IMR-90 (cell line): ENCODE data around the gene TMEM214. TPM values are rescaled to one million over a fixed set of nuclear protein-coding genes. Genes with fewer than 3 reads are reported as not detected.
A peak's percentile ranks its signal among the peaks of the same experiment; 100 is the strongest.

Source experiments
- ATAC-seq: fragments of 200-7000 bp; cut with Tn5 transposase; 2 replicates; pipeline ENCODE4 v1.9.1; 2020; ENCODE audit warnings: low read depth, mild to moderate bottlenecking, moderate library complexity
- BruUV-seq: library from RNA; stranded (reverse); fragments of 400-500 nt; replicated peaks from 2 replicates; lab custom pipeline; 2021; lab: Mats Ljungman, UMichigan
- CTCF ChIA-PET: fragments of 300-600 bp; formaldehyde crosslinking; extraction: SDS; loops from one replicate; lab custom pipeline; 2021; ENCODE audit warnings: antibody characterized with exemption; lab: Yijun Ruan, JAX
- POLR2A ChIA-PET: fragments of 300-600 bp; sonication (Branson Sonifier 250); formaldehyde crosslinking; loops from one replicate; lab custom pipeline; 2022; ENCODE audit warnings: antibody characterized with exemption; ENCODE audit not compliant: unreplicated experiment; lab: Charles Lee
- DNase-seq: peaks from one replicate; pipeline ENCODE4 v3.0.0; 2013
- H2AFZ ChIP-seq: replicated peaks from 2 replicates; pipeline ENCODE3; 2013; ENCODE audit warnings: low read length, mild to moderate bottlenecking; ENCODE audit not compliant: poor library complexity
- H2AK5ac ChIP-seq: 2 replicates; pipeline ENCODE4 v1.6.1; 2013; ENCODE audit warnings: low read depth, low read length, inconsistent platforms
- H2AK9ac ChIP-seq: replicated peaks from 2 replicates; pipeline ENCODE3; 2013; ENCODE audit warnings: mild to moderate bottlenecking, low read depth, low read length, moderate library complexity; ENCODE audit not compliant: poor library complexity
- H2BK120ac ChIP-seq: 2 replicates; pipeline ENCODE4 v1.6.1; 2013; ENCODE audit warnings: low read depth, low read length, inconsistent platforms
- H2BK15ac ChIP-seq: 3 replicates; pipeline ENCODE4 v1.6.1; 2013; ENCODE audit warnings: low read depth, low read length, inconsistent platforms
- H2BK20ac ChIP-seq: 2 replicates; pipeline ENCODE4 v1.6.1; 2013; ENCODE audit warnings: low read depth, mild to moderate bottlenecking, inconsistent platforms, low read length, moderate library complexity
- H2BK5ac ChIP-seq: 2 replicates; pipeline ENCODE4 v1.6.1; 2013; ENCODE audit warnings: mild to moderate bottlenecking, low read depth, low read length, inconsistent platforms; ENCODE audit not compliant: poor library complexity, severe bottlenecking
- H3K14ac ChIP-seq: replicated peaks from 2 replicates; pipeline ENCODE4 v1.6.1; 2013; ENCODE audit warnings: low read depth, low read length, inconsistent platforms
- H3K18ac ChIP-seq: 2 replicates; pipeline ENCODE4 v1.6.1; 2013; ENCODE audit warnings: low read depth, low read length, control low read depth
- H3K23ac ChIP-seq: 2 replicates; pipeline ENCODE4 v1.6.1; 2013; ENCODE audit warnings: low read depth, low read length, inconsistent platforms
- H3K27ac ChIP-seq: 2 replicates; pipeline ENCODE4 v1.5.1; 2013; ENCODE audit warnings: mild to moderate bottlenecking, control low read depth, low read length; ENCODE audit not compliant: insufficient read depth
- H3K27me3 ChIP-seq: 2 replicates; pipeline ENCODE4 v1.6.1; 2013; ENCODE audit warnings: low read length; ENCODE audit not compliant: control insufficient read depth, insufficient read depth
- H3K36me3 ChIP-seq: 2 replicates; pipeline ENCODE4 v1.6.1; 2013; ENCODE audit warnings: low read length, mixed read lengths; ENCODE audit not compliant: control insufficient read depth, insufficient read depth
- H3K4ac ChIP-seq: 2 replicates; pipeline ENCODE4 v1.6.1; 2013; ENCODE audit warnings: low read depth, low read length, inconsistent platforms
- H3K4me1 ChIP-seq: 2 replicates; pipeline ENCODE4 v1.6.1; 2013; ENCODE audit warnings: low read length, mixed read lengths; ENCODE audit not compliant: control insufficient read depth, insufficient read depth
- H3K4me2 ChIP-seq: 2 replicates; pipeline ENCODE4 v1.6.1; 2013; ENCODE audit warnings: low read depth, mild to moderate bottlenecking, control low read depth, low read length, moderate library complexity
- H3K4me3 ChIP-seq: 2 replicates; pipeline ENCODE4 v1.5.1; 2013; ENCODE audit warnings: low read depth, mild to moderate bottlenecking, control low read depth, low read length, moderate library complexity; ENCODE audit not compliant: insufficient read depth
- H3K56ac ChIP-seq: 2 replicates; pipeline ENCODE4 v1.6.1; 2013; ENCODE audit warnings: low read length, inconsistent platforms; ENCODE audit not compliant: insufficient read depth; ENCODE audit errors: extremely low read depth
- H3K79me1 ChIP-seq, 2 experiments: 2 replicates each; pipeline ENCODE4 v1.6.1; 2013; ENCODE audit warnings: low read length in 2 of 2, inconsistent platforms in 1 of 2, low read depth in 1 of 2
- H3K9ac ChIP-seq: 2 replicates; pipeline ENCODE4 v1.6.1; 2013; ENCODE audit warnings: low read depth, low read length, control low read depth
- H3K9me1 ChIP-seq: 2 replicates; pipeline ENCODE4 v1.6.1; 2013; ENCODE audit warnings: low read length, inconsistent platforms; ENCODE audit not compliant: insufficient read depth
- H3K9me3 ChIP-seq: 2 replicates; pipeline ENCODE4 v1.6.1; 2013; ENCODE audit warnings: low read length; ENCODE audit not compliant: control insufficient read depth, insufficient read depth
- H4K20me1 ChIP-seq: 2 replicates; pipeline ENCODE4 v1.6.1; 2013; ENCODE audit warnings: low read length, inconsistent platforms; ENCODE audit not compliant: insufficient read depth
- H4K5ac ChIP-seq: 2 replicates; pipeline ENCODE4 v1.6.1; 2013; ENCODE audit warnings: mild to moderate bottlenecking, low read depth, low read length, control low read depth
- H4K8ac ChIP-seq, 2 experiments: 2 replicates each; pipeline ENCODE4 v1.6.1; 2013; ENCODE audit warnings: low read depth in 2 of 2, low read length in 2 of 2, control low read depth in 1 of 2, inconsistent platforms in 1 of 2
- H4K91ac ChIP-seq: 2 replicates; pipeline ENCODE4 v1.6.1; 2013; ENCODE audit warnings: low read depth, low read length, inconsistent platforms; ENCODE audit not compliant: insufficient read depth
- BHLHE40 ChIP-seq: fragments of 150-350 bp; IDR thresholded peaks from 2 replicates; pipeline ENCODE4 v1.6.1; 2016; ENCODE audit warnings: mild to moderate bottlenecking, low read depth, low read length
- CHD1 ChIP-seq: IDR thresholded peaks from 2 replicates; pipeline ENCODE4 v1.6.1; 2012; ENCODE audit warnings: low read depth, low read length, improper control_type of control experiment
- CTCF ChIP-seq: conservative IDR thresholded peaks from 2 replicates; pipeline ENCODE4 v1.5.1; 2012; ENCODE audit warnings: mild to moderate bottlenecking, low read depth, low read length, improper control_type of control experiment
- FOS ChIP-seq: fragments of 150-350 bp; IDR thresholded peaks from 2 replicates; pipeline ENCODE4 v1.6.1; 2016; ENCODE audit warnings: low read depth, low read length
- MAZ ChIP-seq: IDR thresholded peaks from 2 replicates; pipeline ENCODE4 v1.6.1; 2012; ENCODE audit warnings: low read depth, mild to moderate bottlenecking, low read length, improper control_type of control experiment, moderate library complexity, borderline replicate concordance
- MXI1 ChIP-seq: IDR thresholded peaks from 2 replicates; pipeline ENCODE4 v1.6.1; 2012; ENCODE audit warnings: low read depth, mild to moderate bottlenecking, low read length, moderate library complexity, borderline replicate concordance
- NFE2L2 ChIP-seq: fragments of 150-350 bp; IDR thresholded peaks from 2 replicates; pipeline ENCODE4 v1.6.1; 2016; ENCODE audit warnings: low read depth, mild to moderate bottlenecking, low read length
- POLR2A ChIP-seq: IDR thresholded peaks from 2 replicates; pipeline ENCODE4 v1.6.1; 2012; ENCODE audit warnings: mild to moderate bottlenecking, low read depth, low read length
- RCOR1 ChIP-seq: IDR thresholded peaks from 2 replicates; pipeline ENCODE4 v1.6.1; 2012; ENCODE audit warnings: mild to moderate bottlenecking, low read length, improper control_type of control experiment; ENCODE audit not compliant: insufficient replicate concordance
- RFX5 ChIP-seq: IDR thresholded peaks from 2 replicates; pipeline ENCODE4 v1.8.0; 2012; ENCODE audit warnings: low read depth, mild to moderate bottlenecking, low read length, moderate library complexity
- SMC3 ChIP-seq: fragments of 150-350 bp; IDR thresholded peaks from 2 replicates; pipeline ENCODE4 v1.6.1; 2016; ENCODE audit warnings: low read depth, mild to moderate bottlenecking, antibody characterized with exemption, low read length, moderate library complexity
- WGBS, 2 experiments: methylation state at CpG; one replicate each; pipeline versions ENCODE4 v1.1.5 to v1.1.7; 2013; ENCODE audit warnings: missing lambda C conversion rate in 2 of 2; ENCODE audit not compliant: insufficient read length in 1 of 2; ENCODE audit errors: extremely low coverage in 2 of 2; 5-methylcytosine and 5-hydroxymethylcytosine counted together
- dilution Hi-C: fragments of 300-500 bp; cut with HindIII; formaldehyde crosslinking; loops from one replicate; pipeline ENCODE4 v1.14.3; 2018; ENCODE audit warnings: low sequenced_read_pairs; ENCODE audit not compliant: unreplicated experiment
- in situ Hi-C: fragments of 300-500 bp; cut with MboI; formaldehyde crosslinking; loops from 3 replicates; pipeline ENCODE4 v1.14.3; 2019; ENCODE audit warnings: low sequenced_read_pairs, inconsistent platforms, mixed read lengths
- intact Hi-C: fragments of 100-400 bp; cut with micrococcal nuclease; formaldehyde crosslinking; loops from 2 replicates; pipeline ENCODE4 v1.10.0; 2022
- polyA plus RNA-seq, 3 experiments: library from polyadenylated mRNA; depleted of rRNA; stranded (reverse); fragments of >200 nt; gene quantifications; 2 replicates each; pipeline ENCODE4 v1.2.3, GENCODE V29; 2012; ENCODE audit warnings: low replicate concordance in 1 of 3
- total RNA-seq: library from RNA; depleted of rRNA; stranded (reverse); fragments of >200 nt; gene quantifications from 2 replicates; pipeline ENCODE4 v1.2.3, GENCODE V29; 2012
- TF ChIP-seq, protein P1 (sequence below): fragments of 150-350 bp; IDR thresholded peaks from 2 replicates; pipeline ENCODE4 v1.6.1; 2016; ENCODE audit warnings: low read depth, mild to moderate bottlenecking, low read length, moderate library complexity, borderline replicate concordance

TMEM214 gene
- total and polyA plus RNA-seq, 2 of the 4 experiments (the other 2 are of a cell fraction), result 32.1 to 121 TPM

DNA sequence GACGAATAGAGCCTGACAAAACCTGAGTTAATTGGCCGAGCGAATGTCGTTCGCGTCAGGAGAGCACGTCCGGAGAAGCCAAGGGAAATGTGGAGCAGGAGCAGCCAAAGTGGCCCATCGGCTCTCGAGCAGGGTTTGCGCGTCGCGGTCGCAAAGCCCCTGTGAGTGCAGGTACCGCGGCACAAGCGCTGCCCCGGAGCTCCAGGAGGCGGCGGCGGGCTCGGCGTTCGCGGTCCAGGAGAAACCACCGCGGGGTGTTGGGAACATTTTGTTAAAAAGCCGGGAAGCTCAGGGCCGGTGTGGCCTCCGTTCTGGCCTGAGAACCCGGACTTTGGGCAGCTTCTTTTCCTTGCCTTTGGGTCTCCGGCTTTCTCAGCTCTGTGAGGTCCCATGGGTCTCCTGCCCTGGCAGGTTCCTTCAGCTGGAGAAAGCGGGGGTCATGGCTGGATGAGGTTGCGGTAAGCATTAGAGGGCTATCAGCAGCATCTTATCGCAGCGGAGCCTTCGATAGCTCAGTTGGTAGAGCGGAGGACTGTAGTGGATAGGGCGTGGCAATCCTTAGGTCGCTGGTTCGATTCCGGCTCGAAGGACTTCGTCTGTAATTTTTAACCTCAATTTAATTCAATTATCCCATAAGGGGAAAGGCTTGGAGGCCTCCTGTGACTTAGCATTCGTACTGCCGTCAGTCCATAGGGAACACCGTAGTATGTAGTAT lies 17.7 kb downstream of the TMEM214 start:
- DNase-seq (peak; percentile 98), ATAC-seq (peak; percentile 83)
- WGBS, 2 experiments, result 1% methylated on average over 27 of the region's 48 CpGs; no CpG with 5 or more reads in 1 of the 2 experiments
- no peak overlapping the region for H2BK120ac ChIP-seq
- peaks cover 5% of the 10 kb centered on the region for H3K4me1 ChIP-seq
- H3K56ac ChIP-seq, result peak overlapping the region; percentile 6; the same call in 1 of the 2 replicates
- H3K23ac ChIP-seq, result peak overlapping the region; percentile 48; the same call in 1 of the 2 replicates
- H4K5ac ChIP-seq, result 0 out of 2 replicates have a peak overlapping the region, but pooled peaks have one; percentile 14
- H4K91ac ChIP-seq, result no peak overlapping the region
- peak overlapping the region; percentile 78 for H3K4me3 ChIP-seq
- peaks cover 14% of the 10 kb centered on the region for H3K36me3 ChIP-seq
- peak overlapping the region; percentile 81 for H2AK9ac ChIP-seq
- peak overlapping the region; percentile 73 for H2BK5ac ChIP-seq
- peaks cover 13% of the 10 kb centered on the region for H4K20me1 ChIP-seq
- no TSS peak for BruUV-seq
- H3K18ac ChIP-seq, result no peak overlapping the region
- dilution Hi-C loops, result no loop called here
- peaks cover 0 to 19% of the 10 kb centered on the region in 2 experiments; a peak in 2 of 4 replicates for H3K79me1 ChIP-seq
- ChIA-PET CTCF (interaction anchor here (1.0 kb wide), 2 partner anchors 31 to 40 kb away, joined by 3 read pairs; no protein-coding TSS in a partner anchor), POLR2A (interaction anchor here (0.5 to 1.2 kb wide), 2 partner anchors 9 to 15 kb away, joined by 3 read pairs; no protein-coding TSS in a partner anchor)
- no peak overlapping the region for H2BK20ac ChIP-seq
- in situ Hi-C loops, result no loop called here
- H3K9me1 ChIP-seq, result peaks cover 9% of the 10 kb centered on the region
- peak overlapping the region; percentile 93 for H2AFZ ChIP-seq
- no peaks in the 10 kb centered on the region for H3K27me3 ChIP-seq
- no peak for TF ChIP-seq BHLHE40
- TF ChIP-seq MAZ, result peak; percentile 90
- TF ChIP-seq RFX5, result no peak
- TF ChIP-seq MXI1, result no peak
- peak; percentile 4 for TF ChIP-seq RCOR1
- peak; percentile 41 for TF ChIP-seq CTCF
- peak; percentile 98 for TF ChIP-seq FOS
- TF ChIP-seq NFE2L2, result 0 out of 2 replicates have a peak, but pooled peaks have one; percentile 33
- peak; percentile 42 for TF ChIP-seq SMC3
- peak; percentile 98 for TF ChIP-seq POLR2A
- TF ChIP-seq CHD1, result peak; percentile 59; the same call in 1 of the 2 replicates
- TF ChIP-seq, protein P1, sequence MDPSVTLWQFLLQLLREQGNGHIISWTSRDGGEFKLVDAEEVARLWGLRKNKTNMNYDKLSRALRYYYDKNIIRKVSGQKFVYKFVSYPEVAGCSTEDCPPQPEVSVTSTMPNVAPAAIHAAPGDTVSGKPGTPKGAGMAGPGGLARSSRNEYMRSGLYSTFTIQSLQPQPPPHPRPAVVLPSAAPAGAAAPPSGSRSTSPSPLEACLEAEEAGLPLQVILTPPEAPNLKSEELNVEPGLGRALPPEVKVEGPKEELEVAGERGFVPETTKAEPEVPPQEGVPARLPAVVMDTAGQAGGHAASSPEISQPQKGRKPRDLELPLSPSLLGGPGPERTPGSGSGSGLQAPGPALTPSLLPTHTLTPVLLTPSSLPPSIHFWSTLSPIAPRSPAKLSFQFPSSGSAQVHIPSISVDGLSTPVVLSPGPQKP, result no peak
- H3K9ac ChIP-seq, result peak overlapping the region; percentile 57
- 0 out of 2 replicates have a peak overlapping the region, but pooled peaks have one; percentile 11 for H3K14ac ChIP-seq
- peak overlapping the region in 1 of 2 experiments; percentile 28; a peak in 1 of 4 replicates for H4K8ac ChIP-seq
- H3K9me3 ChIP-seq, result no peaks in the 10 kb centered on the region
- H3K4me2 ChIP-seq, result peak overlapping the region; percentile 85
- intact Hi-C loops, result loop anchor here (1.0 to 2.0 kb wide), 5 partner anchors 18 to 89 kb away; partner anchors contain the start of genes KHK, OST4 and TMEM214
- peak overlapping the region; percentile 27 for H3K27ac ChIP-seq
- H2AK5ac ChIP-seq, result no peak overlapping the region
- no peak overlapping the region; the same call in 1 of the 2 replicates for H3K4ac ChIP-seq
- H2BK15ac ChIP-seq, result no peak overlapping the region
